AG04449 (cell line): ENCODE results near the gene JPH3.

Source experiments
- CTCF ChIA-PET: fragments of 350-600 bp; formaldehyde crosslinking; extraction: SDS; loops from one replicate; lab custom pipeline; 2021; ENCODE audit warnings: antibody characterized with exemption; lab: Yijun Ruan, JAX
- POLR2A ChIA-PET: fragments of 400-600, 350-600 bp; formaldehyde crosslinking; extraction: SDS; loops from one replicate; lab custom pipeline; 2020; ENCODE audit warnings: antibody characterized with exemption, inconsistent platforms; lab: Yijun Ruan, JAX
- DNase-seq: peaks from one replicate; pipeline ENCODE4 v3.0.0-alpha.2; 2010; ENCODE audit warnings: low read depth, low spot score
- H3K4me3 ChIP-seq: 2 replicates; pipeline ENCODE4 v1.5.1; 2011; ENCODE audit warnings: low read depth, mild to moderate bottlenecking, control low read depth, low read length
- CTCF ChIP-seq: IDR thresholded peaks from one replicate; pipeline ENCODE4 v1.5.1; 2011; ENCODE audit warnings: mild to moderate bottlenecking, moderate library complexity, low read length, control low read depth, inconsistent platforms; ENCODE audit not compliant: insufficient read depth; ENCODE audit errors: missing control alignments

Gene JPH3

GRCh38 chr16:87687126-87687910 lies 85.0 kb downstream of the JPH3 start:
- no peak overlapping the region for H3K4me3 ChIP-seq
- TF ChIP-seq CTCF = no peak
- POLR2A ChIA-PET = no interaction called here
- CTCF ChIA-PET = no interaction called here
- no peak for DNase-seq

DNA sequence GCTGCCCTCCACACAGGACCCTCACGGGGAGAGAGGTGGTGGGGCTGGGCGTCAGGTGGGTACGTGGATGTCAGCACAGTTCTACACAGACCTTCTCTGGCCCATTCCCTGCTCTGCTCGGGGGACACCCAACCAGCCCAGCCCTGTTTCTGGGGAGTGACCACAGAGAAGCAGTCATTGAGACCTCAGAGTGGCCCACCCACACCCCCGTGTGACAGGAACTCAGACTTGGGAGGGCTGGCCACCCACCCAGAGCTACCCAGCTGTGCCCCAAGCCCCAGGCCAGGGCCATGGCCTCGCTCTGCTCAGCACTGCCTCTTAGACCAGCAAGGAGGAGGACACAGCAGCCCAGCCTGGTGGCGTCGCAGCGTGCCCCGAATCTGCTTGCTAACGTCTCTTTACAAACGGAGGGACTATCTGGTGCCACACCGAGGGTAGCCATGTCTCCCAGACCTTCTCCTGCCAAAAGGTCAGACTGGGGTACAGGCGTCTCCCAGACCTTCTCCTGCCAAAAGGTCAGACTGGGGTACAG lies 85.8 kb downstream of the JPH3 start:
- CTCF ChIA-PET = no interaction called here
- no peak overlapping the region for H3K4me3 ChIP-seq
- POLR2A ChIA-PET = no interaction called here
- DNase-seq = no peak
- no peak for TF ChIP-seq CTCF

- no peak overlapping the region for H3K4me3 ChIP-seq
- ChIA-PET POLR2A (no interaction called here), CTCF (interaction anchor here (1.0 to 1.5 kb wide), 2 partner anchors 10 to 13 kb away, joined by 3 to 5 read pairs; no protein-coding TSS in a partner anchor)
- no peak for DNase-seq
- no peak for TF ChIP-seq CTCF
Measured at GRCh38 chr16:87688876-87689815, 86.8 kb downstream of the JPH3 start.

DNA sequence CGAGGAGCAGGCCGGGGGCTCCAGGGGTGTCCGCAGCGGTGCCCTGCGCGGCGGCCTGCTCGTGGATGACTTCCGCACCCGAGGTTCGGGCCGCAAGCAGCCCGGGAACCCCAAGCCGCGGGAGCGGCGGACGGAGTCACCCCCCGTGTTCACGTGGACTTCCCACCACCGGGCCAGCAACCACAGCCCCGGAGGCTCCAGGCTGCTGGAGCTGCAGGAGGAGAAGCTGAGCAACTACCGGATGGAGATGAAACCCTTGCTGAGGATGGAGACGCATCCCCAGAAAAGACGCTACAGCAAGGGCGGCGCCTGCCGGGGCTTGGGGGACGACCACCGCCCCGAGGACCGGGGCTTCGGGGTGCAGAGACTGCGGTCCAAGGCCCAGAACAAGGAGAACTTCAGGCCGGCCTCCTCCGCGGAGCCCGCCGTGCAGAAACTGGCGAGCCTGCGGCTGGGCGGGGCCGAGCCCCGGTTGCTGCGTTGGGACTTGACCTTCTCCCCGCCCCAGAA lies 87.7 kb downstream of the JPH3 start:
- ChIA-PET CTCF (interaction anchor here (1.0 to 1.5 kb wide), 2 partner anchors 11 to 12 kb away, joined by 3 to 5 read pairs; no protein-coding TSS in a partner anchor), POLR2A (no interaction called here)
- no peak for TF ChIP-seq CTCF
- no peak for DNase-seq
- no peak overlapping the region for H3K4me3 ChIP-seq

DNA sequence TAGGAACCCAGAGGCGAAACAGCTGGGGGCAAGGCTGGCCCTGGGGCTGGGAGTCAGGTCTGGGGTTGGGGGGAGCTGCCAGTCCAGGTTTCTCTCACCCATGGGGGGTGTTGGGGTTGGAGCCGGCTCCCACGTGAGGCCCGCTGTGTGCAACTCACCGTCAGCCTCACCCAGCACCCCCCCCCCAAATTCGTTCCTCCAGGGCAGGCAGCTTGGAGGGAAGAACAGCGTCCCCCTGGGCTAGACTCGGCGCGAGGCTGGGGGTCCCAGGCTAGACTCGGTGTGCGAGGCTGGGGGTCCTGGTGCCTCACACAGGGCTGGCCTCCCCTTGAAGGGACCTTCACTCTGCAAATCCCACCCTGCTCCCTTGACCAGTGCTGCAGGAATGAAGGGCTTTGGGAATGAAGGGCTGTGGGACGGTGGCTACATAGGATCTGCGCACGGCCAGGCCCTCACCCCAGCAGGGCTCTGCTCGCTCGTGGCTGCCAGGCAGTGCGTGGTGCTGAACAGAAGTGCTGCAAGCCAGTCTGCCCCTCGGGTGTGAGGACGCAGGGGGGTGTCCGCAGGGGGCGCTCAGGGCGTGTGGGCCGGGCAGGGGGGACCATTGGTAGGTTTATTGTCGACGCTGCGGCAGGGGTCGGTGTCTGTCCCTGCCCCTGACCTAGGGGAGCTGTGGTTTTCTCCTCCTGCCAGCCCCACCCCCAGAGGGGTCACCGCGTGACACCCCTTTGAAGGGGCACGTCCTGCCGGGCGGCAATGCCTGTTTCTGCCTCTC lies 88.8 kb downstream of the JPH3 start:
- ChIA-PET POLR2A (no interaction called here), CTCF (interaction anchor here (1.5 to 3.3 kb wide), 2 partner anchors 11 to 12 kb away, joined by 5 to 25 read pairs; no protein-coding TSS in a partner anchor)
- H3K4me3 ChIP-seq = no peak overlapping the region
- TF ChIP-seq CTCF = no peak
- DNase-seq = no peak
